CD4-positive, alpha-beta T cell treated with Interleukin-4 for 1 hour (primary cell): ENCODE data around the gene ZBTB47.

Experiments
- DNase-seq, 2 donors: peaks; one replicate each; pipeline ENCODE4 v3.0.0-alpha.2; 2020 to 2022

ZBTB47 gene

GRCh38 chr3:42700366-42701288 lies 47.1 kb downstream of the ZBTB47 start:
- DNase-seq = no peak

DNA sequence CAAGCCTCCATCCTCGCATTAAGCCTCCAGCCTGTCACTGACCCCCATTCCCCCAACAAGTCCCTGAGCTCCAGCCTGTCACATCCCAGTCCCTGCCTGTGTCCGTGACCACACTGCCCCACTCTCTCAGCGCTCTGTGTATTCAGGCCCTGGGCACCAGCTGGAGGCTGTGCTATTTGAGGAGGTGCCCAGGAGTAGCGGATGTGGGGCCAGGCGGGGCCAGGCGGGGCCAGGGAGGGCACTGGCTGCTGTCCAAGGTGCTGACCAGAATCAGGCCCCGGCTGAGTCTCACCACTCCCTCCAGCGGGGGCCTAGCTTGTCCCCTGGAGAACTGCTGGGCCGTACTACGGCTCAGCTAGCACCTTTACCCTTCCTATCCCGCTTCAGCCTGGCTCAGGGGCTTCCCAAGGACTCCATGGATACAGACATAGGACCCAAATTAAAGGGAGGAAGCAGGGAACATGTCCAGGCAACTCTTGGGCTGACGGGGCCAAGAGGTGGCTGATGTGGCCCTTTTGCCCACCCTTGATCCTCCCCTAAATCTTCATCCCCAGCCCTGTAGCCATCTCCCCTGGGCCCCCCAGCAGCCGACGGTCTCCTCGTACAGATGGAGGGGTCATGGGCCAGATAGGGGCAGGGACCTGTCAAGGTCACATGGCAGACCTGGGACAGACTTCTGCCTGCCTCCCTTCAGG lies 48.0 kb downstream of the ZBTB47 start:
- peak; percentile 38 to 55 for DNase-seq

DNA sequence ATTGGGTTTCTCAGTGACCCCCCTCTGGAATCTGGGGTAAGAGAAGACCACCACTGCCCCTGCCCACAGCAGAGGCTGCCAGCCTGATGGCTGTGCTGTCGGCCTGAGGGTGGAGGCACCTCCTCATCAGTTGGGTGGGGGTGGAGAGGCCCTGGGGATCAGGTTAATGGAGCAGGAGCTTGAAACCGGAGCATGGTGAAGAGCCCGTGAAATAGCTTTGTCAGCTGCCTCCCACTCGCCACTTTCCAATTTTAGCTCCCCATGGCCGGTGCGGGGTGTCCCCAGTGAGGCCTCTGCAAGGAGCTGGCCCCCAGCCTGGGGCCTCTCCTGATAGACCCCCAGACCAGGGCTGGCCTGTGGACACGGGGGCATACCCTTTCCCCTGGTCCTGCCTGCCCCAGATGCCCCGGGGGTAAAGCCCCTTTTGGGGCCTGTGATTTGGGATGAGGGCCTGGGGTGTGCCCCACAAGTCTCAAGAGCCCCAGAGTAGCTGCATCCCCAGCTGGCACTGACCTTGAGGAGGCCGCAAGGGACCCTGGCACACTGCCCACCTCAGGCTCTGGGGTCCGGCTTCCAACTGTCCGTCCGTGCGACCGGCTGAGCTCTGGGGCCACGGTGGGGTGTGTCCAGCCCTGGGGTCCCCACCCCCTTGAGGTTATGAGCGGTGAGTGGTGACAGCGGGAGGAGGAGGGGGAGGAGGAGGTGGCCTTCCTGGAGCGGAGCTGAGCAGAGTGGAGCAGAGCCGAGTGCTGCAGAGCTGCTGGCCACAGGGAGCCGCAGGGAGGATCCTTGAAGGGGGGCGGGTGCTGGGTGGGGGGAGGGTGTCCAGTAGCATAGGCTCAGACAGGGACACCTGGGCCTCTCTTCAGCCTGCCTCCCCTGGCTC lies 48.8 kb downstream of the ZBTB47 start, which contains the start of gene HHATL:
Gene HHATL (minus strand): TSS at position 733 of the 886 bp plus-strand sequence. CDS start 1,972 bp downstream, outside the sequence.
- DNase-seq = no peak

- DNase-seq = no peak
Observed at GRCh38 chr3:42702982-42703694, 49.6 kb downstream of the ZBTB47 start.

- DNase-seq = no peak
Observed at GRCh38 chr3:42703695-42704025, 50.2 kb downstream of the ZBTB47 start.

GRCh38 chr3:42704136-42704841 lies 50.8 kb downstream of the ZBTB47 start:
- DNase-seq = no peak

DNA sequence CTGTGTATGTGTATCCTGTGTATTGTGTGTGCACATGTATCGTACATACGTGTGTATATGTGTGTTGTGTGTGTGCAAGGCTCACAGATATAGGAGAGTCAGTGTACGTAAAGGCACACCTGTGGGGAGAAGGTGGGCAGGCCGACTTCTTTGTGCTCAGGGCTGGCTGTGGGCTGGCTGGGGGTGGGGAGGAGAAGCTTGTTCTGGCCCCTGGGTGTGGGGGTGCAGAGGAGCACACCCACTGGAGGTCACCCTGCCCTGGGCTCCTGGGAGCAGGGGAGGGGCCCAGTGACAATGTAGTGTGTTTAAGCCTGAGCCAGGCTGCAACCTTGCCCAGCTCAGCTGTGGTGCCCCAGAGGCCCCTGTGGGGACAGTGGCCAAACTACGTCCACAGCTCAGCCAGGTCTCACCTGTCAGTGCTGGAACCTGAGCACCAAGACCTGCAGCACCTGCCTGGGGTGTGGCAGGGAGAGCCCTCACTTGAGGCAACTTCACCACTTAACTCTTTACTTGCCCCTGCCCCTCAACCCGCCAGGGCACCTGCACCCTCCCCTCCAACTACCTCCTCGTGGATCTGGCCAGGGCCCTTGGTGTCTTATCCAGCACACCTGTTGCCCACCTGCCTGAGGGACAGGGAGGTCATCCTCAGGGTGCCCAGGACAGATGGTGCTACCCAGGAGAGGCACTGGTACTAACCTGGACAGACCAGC lies 51.7 kb downstream of the ZBTB47 start:
- no peak for DNase-seq

DNA sequence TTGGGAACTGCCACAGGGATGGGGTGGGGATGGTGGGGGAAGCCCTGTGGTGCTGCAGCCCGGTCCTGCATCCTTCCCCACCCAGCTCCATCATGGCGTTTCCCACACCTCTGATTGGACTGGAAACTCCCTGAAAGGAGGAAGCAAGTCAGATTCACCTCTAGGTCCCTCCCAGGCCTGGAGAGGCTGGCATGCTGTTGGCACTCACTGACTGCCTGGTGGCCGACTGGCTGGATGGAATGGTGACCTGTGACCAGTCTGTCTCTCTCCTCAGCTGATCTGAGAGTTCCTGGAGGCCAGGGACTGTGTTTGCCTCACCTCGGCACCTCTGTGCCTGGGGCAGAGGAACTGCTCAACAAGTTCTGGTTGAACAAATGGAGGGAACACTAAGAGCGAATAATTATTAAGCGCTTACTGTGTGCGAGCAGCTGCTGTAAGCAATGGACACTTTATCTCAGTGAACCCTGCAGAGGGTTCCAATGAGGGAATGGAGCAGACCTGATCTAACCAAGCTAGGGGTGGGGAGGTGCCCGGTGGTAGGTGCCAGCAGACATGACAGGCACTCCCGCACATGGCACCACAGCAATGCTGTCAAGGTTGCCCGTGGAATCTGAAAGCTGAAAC lies 52.6 kb downstream of the ZBTB47 start:
- DNase-seq = no peak

- DNase-seq = no peak
Observed at GRCh38 chr3:42706721-42707619, 53.5 kb downstream of the ZBTB47 start.

GRCh38 chr3:42707620-42708355 lies 54.3 kb downstream of the ZBTB47 start:
- no peak for DNase-seq

GRCh38 chr3:42708611-42709151 lies 55.2 kb downstream of the ZBTB47 start:
- DNase-seq = peak in 1 of 2 donors; percentile 9

GRCh38 chr3:42709621-42710020 lies 56.1 kb downstream of the ZBTB47 start:
- peak in 1 of 2 donors; percentile 6 for DNase-seq

DNA sequence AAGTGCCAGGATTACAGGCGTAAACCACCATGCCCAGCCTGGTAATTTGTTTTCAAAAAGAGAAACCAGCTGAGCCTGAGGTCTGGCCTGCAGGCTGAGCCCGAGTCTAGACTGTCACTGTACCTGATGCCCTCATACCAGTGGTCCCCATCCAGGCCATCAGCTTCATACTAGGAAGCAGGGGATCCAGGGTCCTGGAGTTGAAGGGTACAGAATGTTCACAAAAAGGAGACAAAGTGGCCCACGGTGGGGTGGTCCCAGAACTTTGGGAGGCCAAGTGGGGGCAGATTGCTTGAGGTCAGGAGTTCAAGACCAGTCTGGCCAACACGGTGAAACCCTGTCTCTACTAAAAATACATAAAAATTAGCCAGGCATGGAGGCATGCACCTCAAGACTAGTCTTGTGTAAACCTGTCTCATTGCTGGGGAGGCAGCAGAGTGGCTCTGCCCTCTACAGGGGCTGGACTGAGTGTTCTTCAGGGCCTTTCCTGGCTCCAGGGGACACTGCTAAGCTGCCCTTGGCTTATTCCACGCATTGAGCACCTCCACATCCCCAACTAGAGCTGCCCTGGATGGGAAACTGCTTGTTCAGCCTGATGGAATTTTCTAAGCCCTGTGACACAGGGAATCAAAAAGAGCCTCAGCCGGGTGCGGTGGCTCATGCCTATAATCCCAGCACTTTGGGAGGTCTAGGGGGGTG lies 57.0 kb downstream of the ZBTB47 start:
- peak in 1 of 2 donors; percentile 5 for DNase-seq

GRCh38 chr3:42711491-42712343 lies 58.2 kb downstream of the ZBTB47 start:
- DNase-seq = no peak

DNA sequence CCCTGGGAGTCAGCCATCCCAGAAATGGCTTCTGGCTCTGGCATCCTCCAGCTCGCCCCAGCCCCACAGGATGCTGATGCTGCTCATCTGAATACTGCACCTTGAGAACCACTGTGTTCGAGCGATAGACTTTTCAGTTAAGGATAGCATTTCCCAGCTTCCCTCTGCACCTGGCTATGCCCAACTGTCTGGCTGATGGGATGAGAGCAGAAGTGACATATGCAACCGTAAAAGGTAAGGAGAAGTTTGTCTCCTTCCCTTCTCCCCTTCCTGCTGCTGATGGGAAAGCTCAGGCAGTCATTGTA lies 58.8 kb downstream of the ZBTB47 start:
- no peak for DNase-seq

- no peak for DNase-seq
Observed at GRCh38 chr3:42712688-42713372, 59.3 kb downstream of the ZBTB47 start.
